HG03097 (cell line): ENCODE data around the gene CA12.
A peak's percentile ranks its signal among the peaks of the same experiment; 100 is the strongest.

ENCODE experiments used
- ATAC-seq: cut with Tn5 transposase; IDR thresholded peaks from one replicate; pipeline ENCODE4 v1.9.1; 2021; ENCODE audit not compliant: unreplicated experiment, low FRiP score

Gene CA12

GRCh38 chr15:63277038-63277892, 104.4 kb downstream of the CA12 start, which contains the start of gene APH1B:
APH1B (plus strand) TSS chr15:63277605; CDS start chr15:63277624, 19 bp downstream.
- peak; percentile 52 for ATAC-seq

DNA sequence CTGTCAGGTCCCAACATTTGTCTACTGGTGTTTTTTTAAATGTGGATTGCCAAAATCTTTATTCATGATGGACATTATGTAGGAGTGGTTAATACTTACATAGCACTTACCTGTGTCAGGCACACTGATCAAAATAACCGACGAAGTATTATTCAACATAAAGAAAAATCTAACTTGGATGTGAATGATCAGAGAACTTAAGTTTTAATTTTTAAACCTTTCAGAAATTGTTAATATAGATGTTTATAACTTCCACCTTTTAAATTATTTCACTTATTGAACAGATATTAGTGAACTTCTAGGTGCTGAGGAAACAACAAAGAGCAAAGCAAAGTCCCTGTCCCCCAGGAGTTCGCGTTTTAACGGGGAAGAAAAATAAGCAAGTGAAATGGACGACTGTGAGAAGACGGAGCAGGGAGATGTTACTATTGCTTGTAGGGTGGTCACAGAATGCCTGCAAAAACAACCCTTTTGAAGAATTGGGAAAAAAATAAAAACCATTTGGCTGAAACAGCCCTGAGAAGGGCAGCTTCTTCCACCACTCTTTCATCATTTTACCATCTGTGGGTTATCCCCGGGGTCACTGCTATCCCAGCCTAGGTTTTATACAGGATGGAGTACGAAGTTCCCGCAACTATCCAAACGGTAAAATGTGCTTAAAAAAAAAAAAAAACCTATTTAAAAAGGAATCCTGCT, 105.2 kb downstream of the CA12 start:
- ATAC-seq: peak; percentile 15

GRCh38 chr15:63274427-63274826, 107.2 kb downstream of the CA12 start:
- no peak for ATAC-seq
